Lower leg skin (tissue), 4 donors: ENCODE measurements around the gene ARHGAP20. TPM values are rescaled to one million over a fixed set of nuclear protein-coding genes. Genes with fewer than 3 reads are reported as not detected.

Experiments
- DNase-seq, 2 donors: peaks; one replicate each; pipeline ENCODE4 v3.0.0-alpha.2; 2019; ENCODE audit warnings: low spot score in 2 of 2
- H3K4me3 ChIP-seq: fragments of 200-600 bp; sonication (generic); 2 replicates; pipeline ENCODE4 v1.5.1; 2017; ENCODE audit warnings: mild to moderate bottlenecking, low read depth; ENCODE audit not compliant: poor library complexity, severe bottlenecking
- CTCF ChIP-seq, 3 donors: fragments of 450-650 bp; IDR thresholded peaks; one replicate each; pipeline ENCODE4 v1.5.1; 2016; ENCODE audit warnings: antibody characterized with exemption in 3 of 3, mild to moderate bottlenecking in 3 of 3, moderate library complexity in 2 of 3
- POLR2A ChIP-seq, 2 donors: fragments of 450-650 bp; IDR thresholded peaks; one replicate each; pipeline ENCODE4 v1.6.1; 2016 to 2017; ENCODE audit warnings: antibody characterized with exemption in 2 of 2, mild to moderate bottlenecking in 1 of 2, moderate library complexity in 1 of 2
- whole genome bisulfite sequencing, 2 donors: methylation state at CpG; one replicate each; pipeline ENCODE4 v1.1.5; 2018; 5-methylcytosine and 5-hydroxymethylcytosine counted together
- intact Hi-C: fragments of 100-400 bp; cut with DNase I; formaldehyde crosslinking; loops from one replicate; pipeline ENCODE4 v1.15.0; 2023; ENCODE audit warnings: low total_unique reads
- total RNA-seq, 4 donors: library from RNA; depleted of rRNA; stranded (reverse); fragments of >200 nt; gene quantifications; one replicate each; pipeline ENCODE4 v1.1.0, GENCODE V29; 2016

Gene ARHGAP20
- total RNA-seq, 4 donors from 2014 or later: 0.99 to 2.0 (median 1.7) TPM

DNA sequence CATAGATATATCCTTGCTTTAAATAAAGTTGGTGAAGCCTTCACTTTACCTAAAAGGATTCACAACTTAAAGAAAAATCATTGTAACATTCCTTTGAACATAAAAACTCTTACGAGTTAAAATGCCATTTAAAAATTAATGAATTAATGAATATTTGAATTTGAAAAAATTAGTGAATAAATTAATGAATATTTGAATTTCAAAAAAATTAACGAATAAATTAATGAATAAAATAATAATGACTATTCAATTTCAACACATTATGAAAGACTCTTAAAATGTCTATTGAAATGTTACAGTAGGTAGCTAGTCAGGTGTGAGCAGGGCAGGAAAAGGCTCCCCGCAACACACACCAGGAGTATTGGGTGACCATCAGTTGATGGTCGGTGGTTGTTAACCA lies 22.9 kb downstream of the ARHGAP20 start:
- H3K4me3 ChIP-seq: no peak overlapping the region
- no peak for TF ChIP-seq POLR2A (IDR thresholded peaks at IDR 0.05)
- no peak for TF ChIP-seq CTCF (IDR thresholded peaks at IDR 0.05)
- WGBS, 2 donors: 90 to 94% methylated on average over 4 of the region's 4 CpGs
- DNase-seq: no peak
- intact Hi-C loops: no loop called here

DNA sequence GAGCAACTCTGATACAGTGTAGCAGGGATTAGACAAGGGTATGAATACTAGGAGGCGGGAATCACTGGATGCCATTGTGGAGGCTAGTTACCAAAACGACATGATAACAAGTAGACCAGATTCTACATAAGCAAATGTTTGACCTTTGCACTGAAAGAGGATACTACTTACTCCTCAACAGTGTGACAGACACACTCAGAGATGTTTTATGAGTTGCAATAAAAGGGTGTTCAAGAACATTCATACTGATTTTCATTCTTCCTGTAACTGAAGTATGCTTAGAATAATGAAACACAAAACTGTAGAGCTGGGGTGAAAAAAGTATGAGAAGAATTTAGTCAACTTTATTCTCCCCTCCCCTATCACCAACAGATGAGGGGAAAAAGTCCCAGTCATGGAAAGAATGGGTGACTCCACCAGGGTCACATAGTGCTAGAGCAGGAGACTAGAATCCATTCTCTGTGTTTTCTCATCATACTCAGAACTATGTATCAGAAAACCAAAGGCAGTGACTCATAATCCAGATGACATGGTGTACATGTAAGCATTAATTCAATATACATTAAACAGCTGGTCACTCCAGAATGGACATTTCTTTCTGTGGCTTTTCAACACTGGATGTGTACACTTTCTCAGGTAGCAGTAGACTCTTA lies 32.8 kb downstream of the ARHGAP20 start:
- TF ChIP-seq POLR2A (IDR thresholded peaks at IDR 0.05) (no peak), CTCF (IDR thresholded peaks at IDR 0.05) (no peak)
- H3K4me3 ChIP-seq: no peak overlapping the region
- no peak for DNase-seq
- WGBS, 2 donors: 84 to 87% methylated on average over 2 of the region's 2 CpGs
- intact Hi-C loops: no loop called here

GRCh38 chr11:110675548-110675947 lies 36.7 kb downstream of the ARHGAP20 start:
- intact Hi-C loops: no loop called here
- no peak for TF ChIP-seq CTCF (IDR thresholded peaks at IDR 0.05)
- no peak for TF ChIP-seq POLR2A (IDR thresholded peaks at IDR 0.05)
- 90 to 95% methylated on average over 2 of the region's 2 CpGs for WGBS, 2 donors

DNA sequence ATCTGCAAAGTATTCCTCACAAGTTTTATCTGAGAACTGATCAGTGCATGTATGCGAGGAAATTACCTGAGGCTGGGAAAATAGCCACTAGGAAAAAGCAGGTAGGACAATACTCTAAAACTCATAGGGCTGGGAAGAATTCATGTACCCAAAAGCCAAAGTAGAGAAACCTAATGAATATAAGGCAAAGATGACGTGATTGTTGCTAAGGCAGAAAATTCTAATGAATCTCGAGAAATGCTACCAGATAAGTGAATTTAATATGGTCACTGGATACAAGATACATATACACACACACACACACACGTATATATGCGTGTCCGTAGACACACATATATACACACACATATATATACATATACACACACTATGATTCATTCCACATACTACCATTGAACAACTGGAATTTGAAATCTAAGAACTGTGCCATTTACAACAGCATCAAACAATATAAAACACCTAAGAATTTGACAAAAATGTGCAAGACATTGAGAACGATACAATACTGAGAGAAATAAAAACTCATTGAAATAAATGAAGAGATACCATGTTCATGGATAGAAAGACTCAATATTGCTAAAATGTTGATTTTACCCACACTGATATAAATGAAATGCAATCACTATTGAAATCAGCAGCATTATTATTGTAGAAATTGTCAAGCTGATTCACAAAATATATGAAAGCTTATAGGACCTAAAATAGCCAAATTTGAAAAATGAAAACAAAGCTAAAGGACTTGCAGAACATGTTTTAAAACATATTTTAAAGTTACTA lies 46.4 kb downstream of the ARHGAP20 start:
- TF ChIP-seq POLR2A (IDR thresholded peaks at IDR 0.05): no peak
- no peak for TF ChIP-seq CTCF (IDR thresholded peaks at IDR 0.05)
- H3K4me3 ChIP-seq: no peak overlapping the region
- intact Hi-C loops: no loop called here
- no peak for DNase-seq
- WGBS, 2 donors: 89 to 94% methylated on average over 7 of the region's 7 CpGs

More at GRCh38 chr11:110675548-110675947, 36.7 kb downstream of the ARHGAP20 start:
- no peak for DNase-seq
- no peak overlapping the region for H3K4me3 ChIP-seq

DNA sequence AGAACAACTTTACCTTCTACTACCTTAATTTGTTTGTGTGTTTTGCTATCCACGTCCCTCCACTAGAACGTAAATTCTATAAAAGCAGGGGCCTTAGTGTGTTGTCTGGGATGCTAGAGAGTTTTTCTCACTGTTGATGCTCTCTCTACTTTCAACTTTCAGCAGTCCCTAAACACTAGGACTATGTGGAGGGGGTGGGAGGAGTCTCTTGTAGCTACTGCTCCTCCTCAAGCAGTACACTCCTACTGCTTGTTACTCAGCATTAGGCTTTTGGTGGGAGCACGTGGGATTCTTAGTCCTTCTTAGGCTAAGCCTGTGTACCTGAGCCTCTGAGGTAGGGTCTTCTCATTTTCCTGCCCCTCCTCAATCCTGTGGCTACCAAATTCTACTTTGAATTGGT lies 56.3 kb downstream of the ARHGAP20 start:
- intact Hi-C loops: no loop called here
- TF ChIP-seq CTCF (IDR thresholded peaks at IDR 0.05) (no peak), POLR2A (IDR thresholded peaks at IDR 0.05) (no peak)
- DNase-seq: no peak
- 89 to 92% methylated on average over 3 of the region's 3 CpGs for WGBS, 2 donors
- no peak overlapping the region for H3K4me3 ChIP-seq
